ENCODE results near the gene RITA1. TPM values are rescaled to one million over a fixed set of nuclear protein-coding genes. Genes with fewer than 3 reads are reported as not detected.

The RITA1 gene
- total RNA-seq, 1 experiment from 2014 or later, result 38.8 TPM

GRCh38 chr12:113169697-113170096 lies 15.8 kb upstream of the RITA1 start:
- in situ Hi-C loops (cut with HindIII; ENCODE audit: low pct_unique_long_range_greater_than_20kb, low sequenced_read_pairs), result no loop called here
- no peak for DNase-seq (ENCODE audit: low read depth, low spot score)

- in situ Hi-C loops (cut with HindIII; ENCODE audit: low pct_unique_long_range_greater_than_20kb, low sequenced_read_pairs), result no loop called here
- no peak for DNase-seq (ENCODE audit: low read depth, low spot score)
Measured at GRCh38 chr12:113170457-113170856, 15.1 kb upstream of the RITA1 start.

DNA sequence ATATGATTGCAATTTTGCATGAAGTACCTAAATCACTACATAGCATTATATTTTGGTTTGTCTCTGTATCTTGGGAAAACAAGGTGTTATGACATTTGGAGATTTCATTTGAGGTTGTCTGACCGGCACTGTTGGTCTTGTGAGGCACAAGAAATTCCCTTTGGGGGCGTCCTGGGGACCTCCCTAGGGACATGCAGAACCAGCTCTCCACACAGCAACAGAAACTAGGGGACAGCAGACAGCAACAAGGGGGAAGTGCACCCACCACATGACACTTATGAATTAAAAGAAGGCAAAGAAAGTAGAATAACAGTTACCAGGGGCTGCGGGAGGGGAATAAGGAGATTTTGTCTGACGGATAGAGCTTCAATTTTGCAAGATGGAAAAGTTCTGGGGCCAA lies 14.6 kb upstream of the RITA1 start:
- in situ Hi-C loops (cut with HindIII; ENCODE audit: low pct_unique_long_range_greater_than_20kb, low sequenced_read_pairs), result no loop called here
- DNase-seq (ENCODE audit: low read depth, low spot score), result no peak

DNA sequence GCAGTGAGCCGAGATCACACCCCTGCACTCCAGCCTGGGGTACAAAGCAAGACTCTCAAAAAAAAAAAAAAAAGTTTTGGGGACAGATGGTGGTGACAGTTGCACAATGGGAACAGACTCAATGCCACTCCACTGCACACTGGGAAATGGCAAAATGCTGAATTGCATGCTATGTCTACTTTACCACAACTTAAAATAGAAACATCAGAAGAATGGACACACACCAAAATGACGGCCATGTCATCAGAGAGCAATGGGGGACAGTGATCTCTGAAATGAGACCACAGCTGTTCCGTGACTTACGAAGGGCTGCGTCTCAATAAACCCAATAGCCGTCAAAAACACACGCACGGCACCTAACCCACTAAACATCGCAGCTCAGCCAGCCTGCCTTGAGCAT lies 14.0 kb upstream of the RITA1 start:
- in situ Hi-C loops (cut with HindIII; ENCODE audit: low pct_unique_long_range_greater_than_20kb, low sequenced_read_pairs), result no loop called here
- no peak for DNase-seq (ENCODE audit: low read depth, low spot score)

DNA sequence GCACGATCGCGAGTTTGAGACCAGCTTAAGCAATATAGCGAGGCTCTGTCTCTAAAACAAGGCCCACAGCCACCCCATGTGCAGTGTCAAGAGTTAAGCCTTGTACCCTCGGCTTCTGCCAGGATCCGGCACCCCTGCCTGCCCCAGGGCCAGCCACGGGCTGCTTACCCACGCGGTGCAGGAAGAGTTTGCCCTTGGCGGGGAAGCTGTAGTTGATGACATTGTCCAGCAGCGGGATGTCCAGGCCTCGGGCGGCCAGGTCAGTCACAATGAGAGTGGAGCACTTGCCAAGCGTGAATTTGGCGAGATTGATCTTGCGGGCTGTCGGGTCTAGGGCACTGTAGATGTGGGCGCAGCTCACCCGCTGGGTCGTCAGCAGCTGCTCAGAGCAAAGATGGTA lies 13.3 kb upstream of the RITA1 start:
- in situ Hi-C loops (cut with HindIII; ENCODE audit: low pct_unique_long_range_greater_than_20kb, low sequenced_read_pairs), result no loop called here
- DNase-seq (ENCODE audit: low read depth, low spot score), result no peak

GRCh38 chr12:113173081-113173698 lies 12.3 kb upstream of the RITA1 start:
- in situ Hi-C loops (cut with HindIII; ENCODE audit: low pct_unique_long_range_greater_than_20kb, low sequenced_read_pairs), result no loop called here
- DNase-seq (ENCODE audit: low read depth, low spot score), result no peak

GRCh38 chr12:113174461-113175384 lies 10.8 kb upstream of the RITA1 start:
- peak; percentile 73 for DNase-seq (ENCODE audit: low read depth, low spot score)
- in situ Hi-C loops (cut with HindIII; ENCODE audit: low pct_unique_long_range_greater_than_20kb, low sequenced_read_pairs), result no loop called here

DNA sequence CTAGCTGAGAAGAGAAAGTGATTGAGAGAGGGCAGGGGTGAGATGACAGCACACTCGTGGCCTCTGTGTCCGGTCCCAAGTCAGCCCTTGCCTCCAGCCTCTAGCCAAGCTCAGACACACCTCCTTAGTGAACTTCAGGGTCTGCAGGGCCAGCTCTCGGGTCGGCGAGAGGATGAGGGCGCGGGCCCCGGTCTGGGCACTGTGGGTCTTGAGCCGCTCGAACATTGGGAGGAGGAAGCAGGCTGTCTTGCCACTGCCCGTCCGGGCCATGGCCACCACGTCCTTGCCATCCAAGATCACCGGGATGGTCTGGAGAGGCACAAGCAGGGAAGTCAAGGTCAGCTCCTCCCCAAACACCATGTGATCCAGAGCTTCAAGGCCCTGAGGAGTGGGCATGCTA lies 6.5 kb upstream of the RITA1 start:
- in situ Hi-C loops (cut with HindIII; ENCODE audit: low pct_unique_long_range_greater_than_20kb, low sequenced_read_pairs), result no loop called here
- no peak for DNase-seq (ENCODE audit: low read depth, low spot score)

- in situ Hi-C loops (cut with HindIII; ENCODE audit: low pct_unique_long_range_greater_than_20kb, low sequenced_read_pairs), result no loop called here
- no peak for DNase-seq (ENCODE audit: low read depth, low spot score)
Measured at GRCh38 chr12:113180333-113180732, 5.2 kb upstream of the RITA1 start.

- in situ Hi-C loops (cut with HindIII; ENCODE audit: low pct_unique_long_range_greater_than_20kb, low sequenced_read_pairs), result no loop called here
Measured at GRCh38 chr12:113181975-113182374, 3.5 kb upstream of the RITA1 start.

GRCh38 chr12:113183030-113183589 lies 2.4 kb upstream of the RITA1 start:
- in situ Hi-C loops (cut with HindIII; ENCODE audit: low pct_unique_long_range_greater_than_20kb, low sequenced_read_pairs), result no loop called here
- no peak for DNase-seq (ENCODE audit: low read depth, low spot score)

More at GRCh38 chr12:113181975-113182374, 3.5 kb upstream of the RITA1 start:
- no peak for DNase-seq (ENCODE audit: low read depth, low spot score)

DNA sequence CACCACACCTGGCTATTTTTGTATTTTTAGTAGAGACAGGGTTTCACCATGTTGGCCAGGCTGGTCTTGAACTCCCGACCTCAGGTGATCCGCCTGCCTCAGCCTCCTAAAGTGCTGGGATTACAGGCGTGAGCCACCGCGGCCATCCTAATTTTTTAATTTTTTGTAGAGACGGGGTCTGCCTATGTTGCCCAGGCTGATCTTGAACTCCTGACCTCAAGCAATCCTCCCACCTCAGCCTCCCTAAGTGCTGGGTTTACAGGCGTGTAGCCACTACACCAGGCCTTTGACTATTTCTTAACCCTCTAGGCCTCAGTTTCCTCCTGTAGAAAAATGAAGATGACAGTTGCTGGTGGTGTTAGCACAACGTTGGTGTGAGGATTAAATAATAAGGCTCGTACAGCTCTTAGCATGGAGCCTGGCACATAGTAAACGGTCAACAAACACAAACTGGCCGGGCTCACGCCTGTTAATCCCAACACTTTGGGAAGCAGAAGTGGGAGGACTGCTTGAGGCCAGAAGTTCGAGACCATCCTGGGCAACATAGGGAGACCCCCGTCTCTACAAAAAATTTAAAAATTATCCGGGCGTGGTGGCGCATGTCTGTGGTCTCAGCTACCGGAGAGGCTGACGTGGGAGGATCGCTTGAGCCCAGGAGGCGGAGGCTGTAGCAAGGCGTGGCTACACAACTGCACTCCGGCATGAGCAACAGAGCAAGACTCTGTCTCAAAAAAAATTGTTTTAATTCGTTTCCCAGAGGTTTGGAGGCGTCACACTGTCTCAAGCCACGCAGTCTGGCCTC lies 1.2 kb upstream of the RITA1 start:
- in situ Hi-C loops (cut with HindIII; ENCODE audit: low pct_unique_long_range_greater_than_20kb, low sequenced_read_pairs), result no loop called here
- no peak for DNase-seq (ENCODE audit: low read depth, low spot score)

DNA sequence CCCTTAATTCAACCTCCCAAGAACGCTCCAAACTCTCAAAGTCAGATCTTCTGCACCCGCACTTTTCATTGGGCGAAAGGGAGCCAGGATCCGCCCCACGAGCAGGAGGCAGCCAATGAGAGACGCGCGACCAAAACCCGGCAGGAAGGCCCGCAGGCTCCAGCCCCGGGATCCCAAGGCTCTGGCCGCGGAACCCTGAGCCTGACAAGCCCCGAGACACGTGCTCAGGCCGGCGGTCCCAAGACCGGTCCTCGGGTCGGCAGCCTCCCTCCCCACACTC lies 681 bp upstream of the RITA1 start:
- in situ Hi-C loops (cut with HindIII; ENCODE audit: low pct_unique_long_range_greater_than_20kb, low sequenced_read_pairs), result no loop called here
- peak; percentile 89 for DNase-seq (ENCODE audit: low read depth, low spot score)

- peak; percentile 27 for DNase-seq (ENCODE audit: low read depth, low spot score)
- in situ Hi-C loops (cut with HindIII; ENCODE audit: low pct_unique_long_range_greater_than_20kb, low sequenced_read_pairs), result no loop called here
Measured at GRCh38 chr12:113186033-113186365, 478 bp downstream of the RITA1 start.

- DNase-seq (ENCODE audit: low read depth, low spot score), result no peak
- in situ Hi-C loops (cut with HindIII; ENCODE audit: low pct_unique_long_range_greater_than_20kb, low sequenced_read_pairs), result no loop called here
Measured at GRCh38 chr12:113186666-113187325, 1.3 kb downstream of the RITA1 start.

- in situ Hi-C loops (cut with HindIII; ENCODE audit: low pct_unique_long_range_greater_than_20kb, low sequenced_read_pairs), result no loop called here
- no peak for DNase-seq (ENCODE audit: low read depth, low spot score)
Measured at GRCh38 chr12:113189361-113189760, 3.8 kb downstream of the RITA1 start.

- in situ Hi-C loops (cut with HindIII; ENCODE audit: low pct_unique_long_range_greater_than_20kb, low sequenced_read_pairs), result no loop called here
- peak; percentile 80 for DNase-seq (ENCODE audit: low read depth, low spot score)
Measured at GRCh38 chr12:113190761-113191160, 5.2 kb downstream of the RITA1 start.

GRCh38 chr12:113191227-113191626 lies 5.7 kb downstream of the RITA1 start:
- DNase-seq (ENCODE audit: low read depth, low spot score), result no peak
- in situ Hi-C loops (cut with HindIII; ENCODE audit: low pct_unique_long_range_greater_than_20kb, low sequenced_read_pairs), result no loop called here
